PFSK-1 (cell line): Measurements from ENCODE around the gene SLC35G2.

Source experiments
- FOXP2 ChIP-seq: optimal IDR thresholded peaks from 2 replicates; pipeline ENCODE3; 2011; ENCODE audit warnings: borderline replicate concordance, control low read depth, inconsistent platforms; ENCODE audit not compliant: insufficient read depth; ENCODE audit errors: extremely low read length, extremely low read depth
- POLR2AphosphoS5 ChIP-seq: IDR thresholded peaks from 2 replicates; pipeline ENCODE4 v1.6.1; 2012; ENCODE audit warnings: low read depth, mild to moderate bottlenecking, control low read depth, low read length, moderate library complexity
- SIN3A ChIP-seq: IDR thresholded peaks from 2 replicates; pipeline ENCODE4 v1.6.1; 2012; ENCODE audit warnings: mild to moderate bottlenecking, low read length, moderate library complexity, borderline replicate concordance; ENCODE audit not compliant: insufficient read depth
- TAF1 ChIP-seq: IDR thresholded peaks from 2 replicates; pipeline ENCODE4 v1.6.1; 2012; ENCODE audit warnings: low read length, control low read depth, borderline replicate concordance; ENCODE audit not compliant: insufficient read depth
- TF ChIP-seq, protein P1 (sequence below), 2 experiments: IDR thresholded peaks; 2 replicates each; pipeline versions ENCODE4 v1.6.1 to v1.8.0; 2011 to 2012; ENCODE audit warnings: low read depth in 2 of 2, low read length in 2 of 2, control low read depth in 1 of 2, inconsistent platforms in 1 of 2, mild to moderate bottlenecking in 1 of 2, moderate library complexity in 1 of 2; ENCODE audit not compliant: insufficient read depth in 1 of 2

SLC35G2 gene

GRCh38 chr3:136831461-136831860, 12.5 kb downstream of the SLC35G2 start:
- TF ChIP-seq SIN3A = no peak

DNA sequence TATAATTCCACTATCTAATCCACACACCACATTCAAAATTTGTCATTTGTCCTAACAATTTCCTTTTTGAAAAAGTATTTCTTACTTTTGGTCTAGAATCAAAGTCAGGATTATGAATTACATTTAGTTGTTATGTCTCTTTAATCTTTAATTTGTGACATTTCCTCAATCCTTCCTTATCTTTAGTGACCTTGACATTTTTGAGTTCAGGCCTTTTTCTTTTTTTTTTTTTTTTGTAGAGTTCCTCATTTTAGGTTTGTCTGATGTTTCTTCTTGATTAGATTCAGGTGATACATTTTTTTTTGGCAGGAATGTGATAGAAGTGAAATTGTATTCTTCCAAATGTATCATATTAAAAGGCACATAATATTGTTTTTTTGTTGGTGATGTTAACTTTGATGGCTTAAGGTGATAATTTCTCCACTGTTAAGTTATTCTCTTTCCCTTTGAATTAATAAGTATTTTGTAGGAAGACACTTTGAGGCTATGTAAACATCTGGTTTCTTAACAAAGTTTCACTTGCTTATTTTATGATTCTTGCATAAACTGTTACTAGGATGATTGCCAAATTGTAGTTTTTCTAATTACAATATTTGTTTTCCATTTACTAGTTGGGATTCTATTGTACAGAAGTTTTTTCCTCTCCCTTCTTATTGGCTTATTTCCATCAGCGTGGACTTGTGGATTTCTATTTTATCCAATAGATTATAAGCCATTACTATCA, 16.3 kb downstream of the SLC35G2 start:
- TF ChIP-seq TAF1 (no peak), FOXP2 (no peak), POLR2AphosphoS5 (no peak), SIN3A (no peak)
- TF ChIP-seq, protein P1, sequence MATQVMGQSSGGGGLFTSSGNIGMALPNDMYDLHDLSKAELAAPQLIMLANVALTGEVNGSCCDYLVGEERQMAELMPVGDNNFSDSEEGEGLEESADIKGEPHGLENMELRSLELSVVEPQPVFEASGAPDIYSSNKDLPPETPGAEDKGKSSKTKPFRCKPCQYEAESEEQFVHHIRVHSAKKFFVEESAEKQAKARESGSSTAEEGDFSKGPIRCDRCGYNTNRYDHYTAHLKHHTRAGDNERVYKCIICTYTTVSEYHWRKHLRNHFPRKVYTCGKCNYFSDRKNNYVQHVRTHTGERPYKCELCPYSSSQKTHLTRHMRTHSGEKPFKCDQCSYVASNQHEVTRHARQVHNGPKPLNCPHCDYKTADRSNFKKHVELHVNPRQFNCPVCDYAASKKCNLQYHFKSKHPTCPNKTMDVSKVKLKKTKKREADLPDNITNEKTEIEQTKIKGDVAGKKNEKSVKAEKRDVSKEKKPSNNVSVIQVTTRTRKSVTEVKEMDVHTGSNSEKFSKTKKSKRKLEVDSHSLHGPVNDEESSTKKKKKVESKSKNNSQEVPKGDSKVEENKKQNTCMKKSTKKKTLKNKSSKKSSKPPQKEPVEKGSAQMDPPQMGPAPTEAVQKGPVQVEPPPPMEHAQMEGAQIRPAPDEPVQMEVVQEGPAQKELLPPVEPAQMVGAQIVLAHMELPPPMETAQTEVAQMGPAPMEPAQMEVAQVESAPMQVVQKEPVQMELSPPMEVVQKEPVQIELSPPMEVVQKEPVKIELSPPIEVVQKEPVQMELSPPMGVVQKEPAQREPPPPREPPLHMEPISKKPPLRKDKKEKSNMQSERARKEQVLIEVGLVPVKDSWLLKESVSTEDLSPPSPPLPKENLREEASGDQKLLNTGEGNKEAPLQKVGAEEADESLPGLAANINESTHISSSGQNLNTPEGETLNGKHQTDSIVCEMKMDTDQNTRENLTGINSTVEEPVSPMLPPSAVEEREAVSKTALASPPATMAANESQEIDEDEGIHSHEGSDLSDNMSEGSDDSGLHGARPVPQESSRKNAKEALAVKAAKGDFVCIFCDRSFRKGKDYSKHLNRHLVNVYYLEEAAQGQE (IDR thresholded peaks at IDR 0.05; ENCODE audit: insufficient read depth in 1 of 2, low read depth in 2 of 2, low read length in 2 of 2) = no peak

DNA sequence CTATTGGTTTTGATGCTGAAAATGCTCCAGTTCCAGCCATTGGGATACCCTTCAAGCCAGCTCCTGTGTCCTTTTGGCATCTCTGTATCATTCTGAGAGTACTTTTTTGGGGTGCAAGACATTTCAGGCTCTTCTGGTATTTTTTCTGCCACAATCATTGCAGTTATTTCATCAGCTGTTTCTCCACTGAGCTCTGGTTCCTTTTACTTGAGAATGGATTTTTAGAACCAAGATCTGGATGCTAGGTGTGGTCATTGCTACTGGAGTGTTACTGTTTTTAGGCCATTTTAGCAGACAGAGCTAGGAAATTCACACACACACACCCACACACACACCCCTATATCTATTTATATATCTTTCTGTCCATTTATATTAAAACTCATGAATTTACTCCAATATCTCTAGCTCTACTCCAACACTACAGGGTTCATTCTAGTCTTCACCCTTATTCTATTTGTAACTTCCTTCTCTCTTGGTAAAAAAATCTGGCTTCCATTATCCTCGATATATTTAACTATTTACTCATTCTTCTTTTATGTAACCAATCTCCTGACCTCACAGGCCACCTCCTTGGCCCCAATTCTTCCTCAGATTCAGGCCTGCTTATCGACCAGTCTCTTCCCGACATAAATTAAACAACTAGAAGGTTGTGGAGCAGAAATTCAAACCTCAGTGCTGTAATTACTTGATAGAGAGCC, 17.0 kb downstream of the SLC35G2 start:
- TF ChIP-seq TAF1 (no peak), POLR2AphosphoS5 (no peak), SIN3A (no peak), FOXP2 (no peak)
- TF ChIP-seq, protein P1 (IDR thresholded peaks at IDR 0.05; ENCODE audit: insufficient read depth in 1 of 2, low read depth in 2 of 2, low read length in 2 of 2) = no peak

DNA sequence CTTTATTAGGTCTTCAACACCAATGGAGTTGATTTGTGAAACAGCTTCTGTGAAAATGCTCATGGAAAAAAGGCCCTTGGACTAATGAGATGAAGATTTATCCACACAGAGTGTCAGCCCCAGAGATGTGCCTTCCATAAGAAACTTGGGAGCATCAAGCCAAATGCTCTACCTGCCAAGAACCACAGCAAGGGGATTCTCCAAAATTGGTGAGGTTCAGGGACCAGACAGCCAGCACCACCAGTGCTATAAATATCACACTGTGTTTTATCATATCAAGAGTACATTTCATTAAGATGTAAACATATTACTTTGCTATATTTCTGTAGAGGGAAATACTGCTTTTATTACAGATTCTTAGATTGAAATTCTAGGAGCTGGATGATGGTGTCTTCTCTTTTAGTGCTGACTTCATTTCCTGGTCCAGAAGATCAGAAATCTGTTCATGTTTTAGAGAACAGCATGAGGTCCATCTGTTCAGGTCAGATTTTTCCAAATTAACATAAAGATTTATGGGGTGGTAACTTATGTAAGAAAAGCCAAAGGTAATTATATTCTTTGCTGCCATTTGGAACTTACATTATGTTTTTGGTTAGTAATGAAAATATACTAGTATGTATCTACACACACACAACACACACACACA, 17.7 kb downstream of the SLC35G2 start:
- TF ChIP-seq FOXP2 = no peak
- TF ChIP-seq, protein P1 (IDR thresholded peaks at IDR 0.05; ENCODE audit: insufficient read depth in 1 of 2, low read depth in 2 of 2, low read length in 2 of 2) = no peak
- no peak for TF ChIP-seq SIN3A
- TF ChIP-seq POLR2AphosphoS5 = no peak
- TF ChIP-seq TAF1 = no peak

- no peak for TF ChIP-seq FOXP2
- TF ChIP-seq SIN3A = no peak
- TF ChIP-seq, protein P1 (IDR thresholded peaks at IDR 0.05; ENCODE audit: insufficient read depth in 1 of 2, low read depth in 2 of 2, low read length in 2 of 2) = no peak
- TF ChIP-seq TAF1 = no peak
- TF ChIP-seq POLR2AphosphoS5 = no peak
Measured at GRCh38 chr3:136838641-136839555, 20.0 kb downstream of the SLC35G2 start.
